Neural progenitor cell (in vitro differentiated cells): ENCODE measurements around the gene JAZF1. TPM values are rescaled to one million over a fixed set of nuclear protein-coding genes. Genes with fewer than 3 reads are reported as not detected.
A peak's percentile ranks its signal among the peaks of the same experiment; 100 is the strongest.

Experiments
- DNase-seq: peaks from one replicate; pipeline ENCODE4 v3.0.0-alpha.2; 2016; ENCODE audit warnings: low spot score
- H2AFZ ChIP-seq: fragments of 200-600 bp; sonication (generic); replicated peaks from 2 replicates; pipeline ENCODE4 v1.6.1; 2016; ENCODE audit warnings: antibody characterized with exemption
- H3F3A ChIP-seq: fragments of 200-600 bp; sonication (generic); 2 replicates; pipeline ENCODE4 v1.6.1; 2016; ENCODE audit warnings: antibody characterized with exemption, low read depth
- H3K27ac ChIP-seq: fragments of 200-600 bp; sonication (generic); 2 replicates; pipeline ENCODE4 v1.5.1; 2016; ENCODE audit warnings: mild to moderate bottlenecking
- H3K27me3 ChIP-seq: fragments of 200-600 bp; sonication (generic); 2 replicates; pipeline ENCODE4 v1.6.1; 2016; ENCODE audit warnings: mild to moderate bottlenecking, moderate library complexity
- H3K36me3 ChIP-seq: fragments of 200-600 bp; sonication (generic); 2 replicates; pipeline ENCODE4 v1.5.1; 2016
- H3K4me1 ChIP-seq: fragments of 200-600 bp; sonication (generic); 2 replicates; pipeline ENCODE4 v1.6.1; 2016; ENCODE audit warnings: mixed run types
- H3K4me2 ChIP-seq: fragments of 200-600 bp; sonication (generic); 2 replicates; pipeline ENCODE4 v1.6.1; 2016
- H3K4me3 ChIP-seq: fragments of 200-600 bp; sonication (generic); 2 replicates; pipeline ENCODE4 v1.5.1; 2016
- H3K79me2 ChIP-seq: fragments of 200-600 bp; sonication (generic); 2 replicates; pipeline ENCODE4 v1.6.1; 2016; ENCODE audit warnings: low read depth
- H3K9ac ChIP-seq: fragments of 200-600 bp; sonication (generic); 2 replicates; pipeline ENCODE4 v1.6.1; 2016
- H3K9me3 ChIP-seq: fragments of 200-600 bp; sonication (generic); 2 replicates; pipeline ENCODE4 v1.5.1; 2016; ENCODE audit warnings: low read depth
- H4K20me1 ChIP-seq: fragments of 200-600 bp; sonication (generic); 2 replicates; pipeline ENCODE4 v1.6.1; 2016; ENCODE audit warnings: low read depth
- H3K27ac Mint-ChIP-seq: 3 replicates; pipeline ENCODE4 v1.8.0; 2021; ENCODE audit warnings: mixed read lengths
- H3K27me3 Mint-ChIP-seq: 2 replicates; pipeline ENCODE4 v1.8.0; 2022; ENCODE audit warnings: low read depth, mild to moderate bottlenecking, inconsistent platforms, moderate library complexity, mixed read lengths; ENCODE audit not compliant: insufficient read depth
- H3K36me3 Mint-ChIP-seq: 3 replicates; pipeline ENCODE4 v1.8.0; 2021; ENCODE audit warnings: mixed read lengths
- H3K4me1 Mint-ChIP-seq: 3 replicates; pipeline ENCODE4 v1.8.0; 2021; ENCODE audit warnings: mixed read lengths
- H3K4me3 Mint-ChIP-seq: 3 replicates; pipeline ENCODE4 v1.8.0; 2021; ENCODE audit warnings: mild to moderate bottlenecking, moderate library complexity, mixed read lengths
- H3K9me3 Mint-ChIP-seq: 3 replicates; pipeline ENCODE4 v1.8.0; 2020; ENCODE audit warnings: mixed read lengths
- CTCF ChIP-seq: fragments of 200-600 bp; sonication (generic); IDR thresholded peaks from 2 replicates; pipeline ENCODE4 v1.5.1; 2017; ENCODE audit warnings: antibody characterized with exemption, mild to moderate bottlenecking
- EZH2 ChIP-seq: fragments of 200-600 bp; sonication (generic); IDR thresholded peaks from 2 replicates; pipeline ENCODE4 v1.6.1; 2017; ENCODE audit warnings: antibody characterized with exemption, mild to moderate bottlenecking, moderate library complexity
- EZH2phosphoT487 ChIP-seq: fragments of 200-600 bp; sonication (generic); IDR thresholded peaks from 2 replicates; pipeline ENCODE4 v1.6.1; 2017; ENCODE audit warnings: antibody characterized with exemption
- total RNA-seq: library from RNA; depleted of rRNA; stranded (reverse); fragments of >200 nt; gene quantifications from 2 replicates; pipeline ENCODE4 v1.2.3, GENCODE V29; 2015; ENCODE audit warnings: low replicate concordance

JAZF1 gene
- total RNA-seq, 1 donor from 2014 or later, result 3.1 TPM

- no peak overlapping the region for H3K27ac ChIP-seq
- Mint-ChIP-seq H3K4me3 (no peak overlapping the region), H3K4me1 (peaks cover 14% of the 10 kb centered on the region), H3K9me3 (no peaks in the 10 kb centered on the region), H3K27ac (peak overlapping the region; percentile 42), H3K36me3 (no peaks in the 10 kb centered on the region), H3K27me3 (peaks cover 2% of the 10 kb centered on the region)
- H3K4me2 ChIP-seq, result no peak overlapping the region
- no peak overlapping the region for H3K4me3 ChIP-seq
- H3K79me2 ChIP-seq, result no peaks in the 10 kb centered on the region
- no peak overlapping the region for H3K9ac ChIP-seq
- no peaks in the 10 kb centered on the region for H3K9me3 ChIP-seq
- no peak for TF ChIP-seq EZH2
- no peak for TF ChIP-seq CTCF
- no peak for TF ChIP-seq EZH2phosphoT487
- no peak for DNase-seq
- H3K4me1 ChIP-seq, result no peaks in the 10 kb centered on the region
- H3F3A ChIP-seq, result no peaks in the 10 kb centered on the region
- no peaks in the 10 kb centered on the region for H4K20me1 ChIP-seq
- H3K36me3 ChIP-seq, result no peaks in the 10 kb centered on the region
- H3K27me3 ChIP-seq, result no peaks in the 10 kb centered on the region
- H2AFZ ChIP-seq, result no peak overlapping the region
Measured at GRCh38 chr7:28068811-28069216, 111.8 kb downstream of the JAZF1 start.

GRCh38 chr7:28067171-28067570 lies 113.4 kb downstream of the JAZF1 start:
- no peaks in the 10 kb centered on the region for H3K36me3 ChIP-seq
- H3K9ac ChIP-seq, result no peak overlapping the region
- no peaks in the 10 kb centered on the region for H3K4me1 ChIP-seq
- no peaks in the 10 kb centered on the region for H4K20me1 ChIP-seq
- H3K79me2 ChIP-seq, result no peaks in the 10 kb centered on the region
- no peak overlapping the region for H3K27ac ChIP-seq
- H3F3A ChIP-seq, result no peaks in the 10 kb centered on the region
- Mint-ChIP-seq H3K4me3 (no peak overlapping the region), H3K4me1 (peaks cover 14% of the 10 kb centered on the region), H3K27ac (no peak overlapping the region), H3K9me3 (no peaks in the 10 kb centered on the region), H3K27me3 (peaks cover 2% of the 10 kb centered on the region), H3K36me3 (no peaks in the 10 kb centered on the region)
- no peak for DNase-seq
- no peaks in the 10 kb centered on the region for H3K9me3 ChIP-seq
- no peak overlapping the region for H3K4me2 ChIP-seq
- H3K27me3 ChIP-seq, result no peaks in the 10 kb centered on the region
- no peak overlapping the region for H2AFZ ChIP-seq
- TF ChIP-seq EZH2phosphoT487 (no peak), EZH2 (no peak), CTCF (no peak)
- no peak overlapping the region for H3K4me3 ChIP-seq

- Histone ChIP-seq H3K4me2 (no peak overlapping the region), H3K36me3 (no peaks in the 10 kb centered on the region), H3K9ac (no peak overlapping the region), H3K27ac (no peak overlapping the region), H3K4me3 (no peak overlapping the region), H3K9me3 (no peaks in the 10 kb centered on the region), H4K20me1 (no peaks in the 10 kb centered on the region), H3F3A (no peaks in the 10 kb centered on the region), H2AFZ (no peak overlapping the region), H3K4me1 (no peaks in the 10 kb centered on the region), H3K79me2 (no peaks in the 10 kb centered on the region), H3K27me3 (no peaks in the 10 kb centered on the region)
- Mint-ChIP-seq H3K27me3 (peaks cover 2% of the 10 kb centered on the region), H3K4me3 (no peak overlapping the region), H3K27ac (no peak overlapping the region), H3K4me1 (peaks cover 14% of the 10 kb centered on the region), H3K36me3 (no peaks in the 10 kb centered on the region), H3K9me3 (no peaks in the 10 kb centered on the region)
- DNase-seq, result no peak
- TF ChIP-seq EZH2phosphoT487, result no peak
- TF ChIP-seq EZH2, result no peak
- no peak for TF ChIP-seq CTCF
Measured at GRCh38 chr7:28065721-28066285, 114.8 kb downstream of the JAZF1 start.
